Renal cortex interstitium (tissue), 11 donors: ENCODE data around the gene C16orf86. TPM values are rescaled to one million over a fixed set of nuclear protein-coding genes. Genes with fewer than 3 reads are reported as not detected.
"Not testable (repeated sequence)": the region's sequence is repeated elsewhere in the genome, so short reads cannot be mapped to it uniquely, and the experiment has no call there.

Experiments used
- DNase-seq, 11 donors: peaks; one replicate each; pipeline ENCODE4 v3.0.0-alpha.2; 2013; ENCODE audit warnings: low read depth in 9 of 11, low spot score in 4 of 11; ENCODE audit errors: extremely low read depth in 1 of 11
- polyA plus RNA-seq, 3 donors: library from polyadenylated mRNA; unstranded; fragments of 120-200 nt; gene quantifications; one replicate each; pipeline ENCODE4 v1.2.1, GENCODE V29; 2013; ENCODE audit not compliant: insufficient read length in 3 of 3

The C16orf86 gene
- polyA plus RNA-seq, 3 donors = 2.9 to 4.8 (median 4.1) TPM

DNA sequence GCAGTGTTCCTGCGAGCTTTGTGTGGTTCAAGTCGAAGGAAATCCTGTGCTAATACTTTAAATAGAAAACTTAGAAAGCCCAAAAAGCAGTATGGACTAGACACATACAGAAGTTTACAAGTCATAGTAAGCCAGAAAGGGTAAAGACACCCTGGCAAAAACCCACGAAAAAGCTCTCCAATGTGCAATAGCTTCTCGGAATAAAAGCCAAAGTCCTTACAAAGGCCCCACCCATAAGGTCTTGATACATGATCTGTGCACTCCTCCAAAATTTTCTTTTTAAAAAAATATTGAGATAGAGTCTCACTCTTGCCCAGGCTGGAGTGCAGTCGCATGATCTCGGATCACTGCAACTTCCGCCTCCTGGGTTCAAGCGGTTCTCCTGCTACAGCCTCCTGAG lies 10.3 kb downstream of the C16orf86 start:
- no peak for DNase-seq

DNA sequence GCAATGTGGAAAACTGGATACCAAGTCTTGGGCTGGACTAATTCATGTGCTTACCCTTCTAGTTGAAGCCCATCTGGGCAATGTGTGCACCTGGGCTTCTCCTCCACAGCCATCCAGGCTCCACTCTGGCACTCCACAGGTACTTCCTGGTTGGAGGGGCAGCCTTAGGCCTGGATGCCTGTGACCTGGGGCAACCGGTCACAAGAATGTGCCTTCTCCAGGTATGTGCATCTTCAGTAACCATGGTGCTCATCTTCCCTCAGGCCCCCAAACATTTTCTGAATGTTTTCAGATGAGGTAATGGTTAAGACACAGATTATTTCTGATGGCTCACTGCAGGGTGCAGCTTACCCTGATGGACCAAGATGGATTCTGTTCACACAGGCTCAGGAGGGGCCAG lies 11.1 kb downstream of the C16orf86 start:
- no peak for DNase-seq

DNA sequence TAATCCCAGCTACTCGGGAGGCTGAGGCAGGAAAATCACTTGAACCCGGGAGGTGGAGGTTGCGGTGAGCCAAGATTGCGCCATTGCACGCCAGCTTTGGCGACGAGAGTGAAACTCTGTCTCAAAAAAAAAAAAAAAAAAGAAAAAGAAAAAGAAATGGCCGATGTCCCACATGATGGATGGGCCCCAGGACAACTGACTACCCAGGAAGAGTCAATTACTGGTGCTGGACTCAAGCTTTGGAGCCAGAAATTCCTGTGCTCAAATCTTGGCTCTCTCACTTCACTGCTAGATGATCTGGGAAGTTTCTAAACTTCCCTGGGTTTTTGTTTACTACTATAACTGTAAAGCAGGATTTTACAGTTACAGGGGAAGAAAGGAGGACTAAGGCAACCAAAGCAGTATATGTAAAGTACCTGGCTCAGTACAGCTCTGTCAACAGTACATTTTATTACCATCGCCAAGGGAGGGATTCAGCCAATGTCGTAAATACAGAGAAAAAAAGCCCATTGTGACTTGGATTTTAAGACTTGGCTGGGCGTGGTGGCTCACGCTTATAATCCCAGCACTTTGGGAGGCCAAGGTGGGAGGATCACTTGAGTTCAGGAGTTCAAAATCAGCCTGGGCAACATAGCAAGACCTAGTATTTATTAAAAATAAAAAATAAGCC lies 11.9 kb downstream of the C16orf86 start:
- no peak for DNase-seq

DNA sequence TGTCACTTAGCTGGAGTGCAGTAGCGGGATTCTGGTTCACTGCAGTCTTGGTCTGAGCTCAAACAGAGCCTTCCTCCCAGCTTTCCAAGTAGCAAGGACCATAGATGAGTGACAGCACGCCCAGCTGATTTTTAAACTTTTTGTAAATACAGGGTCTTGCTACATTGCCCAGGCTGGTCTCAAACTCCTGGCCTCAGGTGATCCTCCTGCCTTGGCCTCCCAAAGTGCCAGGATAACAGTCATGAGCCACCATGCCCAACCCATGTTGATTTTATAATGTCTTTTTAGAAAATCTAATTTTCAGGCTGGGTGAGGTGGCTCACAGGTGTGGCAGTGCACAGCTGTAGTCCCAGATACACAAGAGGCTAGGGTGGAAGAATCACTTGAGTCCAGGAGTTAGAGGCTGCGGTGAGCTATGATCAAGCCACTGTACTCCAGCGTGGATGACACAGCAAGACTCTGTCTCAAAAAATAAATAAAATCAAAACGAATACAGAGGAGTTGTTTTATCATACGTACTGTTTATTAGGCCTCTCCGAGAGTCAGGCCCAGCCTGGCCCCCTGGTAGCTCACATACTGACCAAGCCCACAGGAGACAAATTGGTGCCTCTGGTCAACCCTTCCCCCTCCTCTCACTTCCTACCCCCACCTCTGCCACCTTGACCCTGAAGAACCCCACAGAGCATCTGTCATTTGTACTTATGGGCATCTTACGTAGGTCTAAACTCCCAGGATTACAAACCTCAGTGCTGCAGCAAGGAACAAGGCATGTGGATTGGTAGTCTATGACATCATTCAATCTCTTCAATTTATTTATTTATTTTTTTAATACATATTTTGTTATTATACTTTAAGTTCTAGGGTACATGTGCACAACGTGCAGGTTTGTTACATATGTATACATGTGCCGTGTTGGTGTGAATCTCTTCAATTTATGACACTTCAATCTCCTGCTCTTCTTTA lies 13.6 kb downstream of the C16orf86 start:
- DNase-seq = no peak

DNA sequence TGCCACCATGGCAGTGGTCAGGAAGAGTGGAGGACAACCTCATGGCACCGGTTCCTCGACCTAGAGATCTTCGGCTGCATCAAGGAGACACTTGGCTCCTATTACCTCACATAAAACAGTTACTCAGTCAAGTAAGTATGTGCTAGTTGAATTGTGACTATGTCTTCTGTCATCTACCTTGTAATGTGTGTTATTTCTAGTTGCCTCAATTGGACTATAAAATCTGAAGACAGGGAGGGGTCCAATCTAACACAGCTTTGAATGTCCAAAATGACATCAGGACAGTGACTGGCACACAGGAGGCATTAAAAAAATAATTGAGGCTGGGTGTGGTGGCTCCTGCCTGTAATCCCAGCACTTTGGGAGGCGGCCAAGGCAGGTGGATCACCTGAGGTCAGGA lies 17.2 kb downstream of the C16orf86 start:
- no peak for DNase-seq

DNA sequence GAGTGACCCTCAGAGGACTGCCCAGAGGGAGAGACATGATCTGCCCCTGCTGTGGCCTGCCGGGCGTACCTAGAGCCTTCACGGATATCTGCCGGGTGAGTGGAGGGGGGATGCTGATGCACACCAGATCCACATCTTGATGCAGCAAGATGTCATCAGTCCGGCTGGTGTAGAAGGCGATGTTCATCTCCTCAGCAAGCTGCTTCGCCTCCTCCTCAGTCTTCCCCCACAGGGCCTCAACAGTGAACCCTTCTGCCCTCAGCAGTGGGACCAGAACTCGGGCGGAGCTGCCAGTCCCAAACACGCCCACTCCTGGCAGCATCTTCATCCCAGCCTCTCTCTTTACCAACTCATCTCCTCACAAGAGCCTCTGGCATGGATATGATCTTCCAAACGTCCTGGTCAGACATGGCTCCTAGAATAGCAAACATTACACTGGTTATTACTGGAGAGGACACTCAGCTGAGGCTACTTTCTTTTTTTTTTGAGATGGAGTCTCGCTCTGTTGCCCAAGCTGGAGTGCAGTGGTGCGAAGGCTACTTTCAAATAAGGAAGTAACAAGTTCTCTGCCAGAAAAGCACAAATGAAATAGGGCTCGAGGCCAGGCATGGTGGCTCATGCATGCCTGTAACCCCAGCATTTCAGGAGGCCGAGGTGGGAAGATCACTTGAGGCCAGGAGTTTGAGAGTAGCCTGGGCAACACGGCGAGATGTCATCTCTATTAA lies 18.9 kb downstream of the C16orf86 start:
- DNase-seq = no peak

DNA sequence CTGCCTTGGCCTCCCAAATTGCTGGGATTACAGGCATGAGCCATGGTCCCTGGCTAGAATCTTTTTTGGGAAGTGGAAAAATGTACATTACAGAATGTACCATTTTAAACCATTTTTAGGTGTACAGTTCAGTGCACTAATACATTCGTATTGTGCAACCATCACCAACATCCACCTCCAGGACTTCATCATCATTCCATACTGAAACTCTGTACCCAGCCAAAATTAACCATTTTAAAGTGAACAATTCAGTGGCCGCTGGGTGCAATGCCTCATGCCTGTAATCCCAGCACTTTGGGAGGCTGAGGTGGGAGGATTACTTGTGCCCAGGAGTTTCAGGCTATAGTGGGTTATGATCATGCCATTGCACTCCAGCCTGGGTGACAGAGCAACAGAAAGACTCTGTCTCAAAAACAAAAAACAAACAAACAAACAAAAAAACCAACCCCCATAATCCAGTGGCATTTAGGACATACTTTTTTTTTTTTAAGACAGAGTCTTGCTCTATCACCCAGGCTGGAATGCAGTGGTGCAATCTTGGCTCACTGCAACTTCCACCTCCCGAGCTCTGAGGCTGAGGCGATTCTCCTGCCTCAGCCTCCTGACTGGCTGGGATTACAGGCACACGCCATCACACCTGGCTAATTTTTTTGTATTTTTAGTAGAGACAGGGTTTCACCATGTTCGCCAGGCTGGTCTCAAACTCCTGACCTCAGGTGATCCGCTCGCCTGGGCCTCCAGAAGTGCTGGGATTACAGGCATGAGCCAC lies 27.1 kb downstream of the C16orf86 start:
- DNase-seq = not testable (repeated sequence)

DNA sequence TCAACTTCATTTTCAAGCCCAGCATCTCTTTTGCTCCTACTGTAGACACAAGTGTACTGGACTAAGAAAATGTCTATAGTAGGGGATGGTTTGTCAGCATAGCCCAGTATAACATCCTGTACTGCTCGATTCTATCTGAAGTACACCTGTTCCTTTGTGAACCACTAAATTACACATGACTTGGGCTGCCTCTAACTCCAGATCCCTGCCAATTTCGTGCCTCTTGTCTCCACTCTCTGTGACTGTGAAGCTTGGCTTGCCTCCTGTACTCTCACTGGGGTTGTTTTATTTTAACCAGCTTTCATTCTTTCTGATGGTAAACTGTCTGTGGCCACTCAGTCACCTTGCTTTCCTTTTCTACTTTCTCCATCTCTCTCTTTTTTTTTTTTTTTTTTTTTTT lies 28.0 kb downstream of the C16orf86 start:
- no peak for DNase-seq

DNA sequence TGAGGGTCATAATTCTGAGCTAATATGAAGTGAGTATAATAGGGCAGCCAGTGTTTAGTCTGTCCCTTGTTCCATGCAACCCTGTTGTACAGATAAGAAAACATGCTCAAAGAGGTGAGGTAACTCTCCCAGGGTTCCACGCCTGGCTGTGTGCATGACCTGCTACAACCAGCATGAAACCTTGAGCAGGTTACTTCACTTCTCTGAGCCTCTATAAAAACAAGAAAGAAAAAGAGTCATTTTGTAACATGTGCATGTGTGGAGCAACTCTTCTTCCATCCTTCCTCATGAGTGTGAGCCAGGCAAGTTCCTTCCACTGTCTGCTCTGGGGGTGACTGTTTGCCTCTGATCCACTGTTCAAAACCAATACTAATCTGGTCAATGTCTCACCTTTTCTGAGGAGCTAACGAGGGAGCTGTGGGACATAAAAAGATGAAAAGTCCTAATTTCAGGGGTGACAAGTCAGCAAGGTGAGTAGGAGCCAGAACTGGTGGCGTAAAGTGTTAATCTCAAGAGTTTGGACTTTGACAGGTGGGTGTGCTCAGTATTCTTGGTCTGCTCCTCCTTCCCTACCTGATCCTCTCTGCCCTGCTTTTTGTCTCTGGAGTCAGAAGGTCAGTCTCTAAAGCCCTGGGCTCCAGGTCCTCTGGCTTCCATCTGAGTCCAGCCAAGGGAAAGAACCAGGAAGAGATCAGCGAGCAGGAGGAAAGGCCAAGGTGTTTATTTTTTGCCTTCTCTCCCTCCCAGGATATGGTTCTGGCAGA lies 31.0 kb downstream of the C16orf86 start:
- DNase-seq = no peak

DNA sequence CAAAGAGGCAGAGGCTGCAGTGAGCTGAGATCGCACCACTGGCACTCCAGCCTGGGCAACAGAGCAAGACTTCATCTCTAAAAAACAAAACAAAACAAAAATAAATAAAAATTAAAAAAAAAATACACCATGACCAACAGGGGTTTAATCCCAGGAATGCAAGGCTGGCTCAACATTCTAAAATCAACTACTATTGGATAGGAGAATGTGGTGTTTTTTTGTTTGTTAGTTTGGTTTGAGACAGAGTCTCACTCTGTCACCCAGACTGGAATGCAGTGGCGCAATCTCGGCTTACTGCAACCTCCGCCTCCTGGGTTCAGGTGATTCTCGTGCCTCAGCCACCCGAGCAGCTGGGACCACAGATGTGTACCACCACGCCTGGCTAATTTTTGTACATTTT lies 32.7 kb downstream of the C16orf86 start:
- no peak for DNase-seq

DNA sequence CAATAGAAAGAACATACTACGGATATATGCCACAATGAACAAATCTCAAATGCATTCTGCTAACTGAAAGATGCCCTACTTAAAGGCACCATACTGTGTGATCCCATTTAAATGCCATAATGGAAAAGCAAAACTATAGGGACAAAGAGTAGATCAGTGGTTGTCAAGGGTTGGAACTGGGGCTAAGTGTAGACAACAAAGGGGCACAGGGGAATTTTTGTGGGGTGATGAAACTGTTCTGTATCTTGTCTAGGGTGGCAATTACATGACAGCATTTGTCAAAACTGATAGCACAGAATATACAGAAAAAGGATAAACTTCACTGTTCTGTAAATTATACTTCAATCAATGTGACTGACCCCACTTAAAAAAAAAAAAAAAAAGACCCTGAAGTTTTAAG lies 34.8 kb downstream of the C16orf86 start:
- no peak for DNase-seq

DNA sequence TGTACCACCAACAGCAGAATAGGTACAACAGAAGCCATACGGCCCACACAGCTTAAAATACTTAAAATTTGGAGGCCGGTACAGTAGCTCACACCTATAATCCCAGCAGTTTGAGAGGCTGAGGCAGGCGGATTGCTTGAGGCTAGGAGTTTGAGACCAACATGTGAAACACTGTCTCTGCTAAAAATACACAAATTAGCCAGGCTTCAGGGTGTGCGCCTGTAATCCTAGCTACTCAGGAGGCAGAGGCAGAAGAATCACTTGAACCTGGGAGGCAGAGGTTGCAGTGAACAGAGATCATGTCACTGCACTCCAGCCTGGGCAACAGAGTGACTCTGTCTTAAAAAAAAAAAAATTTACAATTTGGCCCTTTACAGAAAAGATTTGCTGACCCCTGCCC lies 35.5 kb downstream of the C16orf86 start:
- no peak for DNase-seq

DNA sequence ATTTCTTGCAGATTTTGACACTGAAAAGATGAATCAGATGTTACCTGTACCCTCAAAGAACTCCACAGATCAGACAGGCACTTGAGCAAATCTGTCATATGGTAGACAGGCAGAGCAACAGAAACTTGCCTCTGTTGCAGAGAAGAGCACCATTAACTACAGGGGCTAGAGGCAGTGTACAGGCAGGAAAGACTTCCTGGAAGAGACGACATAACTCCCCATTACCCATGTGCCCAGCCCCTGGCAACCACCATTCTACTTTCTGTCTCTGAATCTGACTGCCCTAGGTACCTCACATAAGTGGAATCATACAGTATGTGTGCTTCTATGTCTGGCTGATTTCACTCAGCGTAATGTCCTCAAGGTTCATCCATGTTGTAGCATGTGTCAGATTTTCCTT lies 37.0 kb downstream of the C16orf86 start:
- no peak for DNase-seq

DNA sequence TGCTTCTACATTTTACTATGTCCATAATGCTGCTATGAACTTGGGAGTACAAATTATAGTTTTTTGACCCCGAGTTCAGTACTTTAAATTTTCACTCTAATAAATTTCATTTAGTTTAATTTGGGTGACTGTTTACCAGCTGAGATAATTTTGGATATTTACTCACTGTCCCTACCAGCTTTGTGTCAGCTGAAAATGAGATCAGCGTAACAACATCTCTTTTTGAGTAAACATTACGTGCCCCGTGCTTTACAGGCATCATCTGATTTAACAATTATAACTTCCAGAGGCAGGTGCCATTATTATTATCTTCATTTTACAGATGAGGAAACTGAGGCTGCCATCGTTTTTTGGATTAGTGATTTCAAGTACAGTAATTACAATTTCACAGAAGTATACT lies 37.5 kb downstream of the C16orf86 start:
- DNase-seq = no peak

DNA sequence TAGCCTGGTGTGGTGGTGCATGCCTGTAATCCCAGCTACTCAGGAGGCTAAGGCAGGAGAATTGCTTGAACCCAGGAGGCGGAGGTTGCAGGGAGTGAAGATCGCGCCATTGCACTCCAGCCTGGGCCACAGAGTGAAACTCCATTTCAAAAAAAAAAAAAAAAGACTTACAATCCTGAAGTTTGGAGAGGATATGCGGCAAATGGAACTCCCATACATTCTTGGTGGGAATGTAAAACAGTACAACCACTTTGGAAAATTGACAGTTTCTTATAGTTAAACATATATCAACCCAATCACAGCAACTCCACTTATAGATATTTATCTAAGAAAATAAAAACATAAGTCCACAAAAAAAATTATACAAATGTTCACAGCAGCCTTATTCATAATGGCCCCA lies 40.6 kb downstream of the C16orf86 start:
- DNase-seq = no peak

DNA sequence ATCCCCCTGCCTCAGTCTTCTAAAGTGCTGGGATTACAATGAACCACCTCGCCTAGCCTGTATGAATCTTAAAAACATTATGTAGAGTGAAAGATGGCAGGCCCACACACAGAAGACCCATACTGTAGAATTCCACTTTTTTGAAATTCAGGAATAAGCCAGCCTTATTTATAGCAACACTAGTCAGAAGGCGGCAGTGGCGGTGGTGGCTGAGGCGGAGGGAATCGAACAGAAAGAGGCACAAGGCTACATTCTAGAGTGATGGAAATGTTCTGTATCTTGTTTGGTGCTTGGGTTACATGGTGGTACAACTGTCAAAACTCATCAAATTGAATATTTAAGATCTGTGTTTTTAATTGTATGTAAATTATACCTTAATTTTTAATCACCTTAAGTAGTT lies 41.2 kb downstream of the C16orf86 start:
- DNase-seq = no peak

DNA sequence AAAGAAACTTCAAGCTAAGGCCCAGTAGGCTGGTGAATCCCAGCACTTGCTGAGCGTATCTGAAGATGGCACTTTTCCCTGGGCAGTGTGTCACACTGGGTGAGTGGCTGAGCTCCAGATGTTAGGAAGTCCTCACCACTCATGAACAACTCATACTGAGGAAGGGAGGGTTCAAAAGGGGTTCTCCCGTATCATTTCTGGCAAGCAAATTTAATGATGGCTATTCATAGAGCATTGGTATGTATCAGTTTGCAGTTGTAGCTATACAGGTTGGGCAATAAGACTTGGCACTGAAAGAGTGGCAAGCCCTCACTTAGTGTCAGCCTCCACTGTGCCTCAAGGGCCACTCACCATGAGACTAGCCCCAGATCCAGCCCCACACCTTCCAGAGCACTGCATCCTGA lies 41.8 kb downstream of the C16orf86 start:
- DNase-seq = no peak

DNA sequence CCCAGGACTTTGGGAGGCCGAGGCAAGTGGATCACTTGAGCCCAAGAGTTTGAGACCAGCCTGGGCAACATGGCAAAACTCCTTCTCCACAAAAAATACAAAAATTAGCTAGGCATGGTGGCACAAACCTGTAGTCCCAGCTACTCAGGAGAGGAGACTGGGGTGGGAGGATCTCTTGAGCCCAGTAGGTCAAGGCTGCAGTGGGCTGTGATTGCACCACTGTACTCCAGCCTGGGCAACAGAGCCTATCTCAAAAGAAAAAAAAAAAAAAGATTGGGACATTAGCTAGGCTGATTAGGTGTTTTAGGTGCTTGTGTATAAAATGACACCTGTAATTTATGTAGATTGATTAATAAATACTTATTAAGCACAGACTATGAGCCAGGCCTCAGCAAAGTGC lies 42.4 kb downstream of the C16orf86 start:
- no peak for DNase-seq
